GM18505 (cell line): ENCODE data around the gene SCARB1.

ENCODE experiments used
- ATAC-seq: cut with Tn5 transposase; IDR thresholded peaks from one replicate; pipeline ENCODE4 v1.9.1; 2021; ENCODE audit not compliant: unreplicated experiment
- POLR2A ChIP-seq: IDR thresholded peaks from 4 replicates; pipeline ENCODE4 v1.6.1; 2011; ENCODE audit warnings: borderline replicate concordance; ENCODE audit not compliant: insufficient read depth, insufficient read length; ENCODE audit errors: extremely low read depth

Gene SCARB1

GRCh38 chr12:124804011-124804621 is 59.5 kb downstream of the SCARB1 start:
- TF ChIP-seq POLR2A: no peak
- ATAC-seq: no peak

- no peak for TF ChIP-seq POLR2A
- ATAC-seq: no peak
Observed at GRCh38 chr12:124802361-124802760, 61.3 kb downstream of the SCARB1 start.

- ATAC-seq: no peak
- TF ChIP-seq POLR2A: no peak
Observed at GRCh38 chr12:124800506-124800905, 63.2 kb downstream of the SCARB1 start.

- no peak for TF ChIP-seq POLR2A
Observed at GRCh38 chr12:124797321-124797720, 66.3 kb downstream of the SCARB1 start.

GRCh38 chr12:124796303-124796960 is 67.2 kb downstream of the SCARB1 start:
- ATAC-seq: no peak
- TF ChIP-seq POLR2A: no peak

More at GRCh38 chr12:124797321-124797720, 66.3 kb downstream of the SCARB1 start:
- ATAC-seq: no peak

GRCh38 chr12:124795081-124795948 is 68.3 kb downstream of the SCARB1 start:
- peak; percentile 53 for ATAC-seq
- no peak for TF ChIP-seq POLR2A

GRCh38 chr12:124792961-124793441 is 70.7 kb downstream of the SCARB1 start:
- TF ChIP-seq POLR2A: no peak
- ATAC-seq: no peak

- no peak for ATAC-seq
- no peak for TF ChIP-seq POLR2A
Observed at GRCh38 chr12:124792156-124792555, 71.5 kb downstream of the SCARB1 start.

- ATAC-seq: no peak
- no peak for TF ChIP-seq POLR2A
Observed at GRCh38 chr12:124790650-124791400, 72.8 kb downstream of the SCARB1 start.

GRCh38 chr12:124788936-124789555 is 74.6 kb downstream of the SCARB1 start:
- ATAC-seq: no peak
- no peak for TF ChIP-seq POLR2A

GRCh38 chr12:124786061-124786964 is 77.4 kb downstream of the SCARB1 start:
- TF ChIP-seq POLR2A: no peak
- no peak for ATAC-seq
